NCI-H226 (cell line): Measurements from ENCODE around the gene DNAJC13.
"Not testable (repeated sequence)": the region's sequence is repeated elsewhere in the genome, so short reads cannot be mapped to it uniquely, and the experiment has no call there.

Experiments used
- DNase-seq: peaks from one replicate; pipeline ENCODE4 v3.0.0-alpha.2; 2015

DNAJC13 gene

GRCh38 chr3:132550579-132551305 is 133.4 kb downstream of the DNAJC13 start:
- DNase-seq = no peak

GRCh38 chr3:132553826-132554225 is 136.5 kb downstream of the DNAJC13 start:
- no peak for DNase-seq

GRCh38 chr3:132554437-132554836 is 137.1 kb downstream of the DNAJC13 start:
- no peak for DNase-seq

- DNase-seq = no peak
Measured at GRCh38 chr3:132555306-132556035, 138.2 kb downstream of the DNAJC13 start.

GRCh38 chr3:132556036-132556386 is 138.7 kb downstream of the DNAJC13 start:
- DNase-seq = not testable (repeated sequence)

- no peak for DNase-seq
Measured at GRCh38 chr3:132556508-132557159, 139.3 kb downstream of the DNAJC13 start.

GRCh38 chr3:132561003-132561402 is 143.7 kb downstream of the DNAJC13 start:
- DNase-seq = no peak

- no peak for DNase-seq
Measured at GRCh38 chr3:132563420-132564069, 146.2 kb downstream of the DNAJC13 start.

GRCh38 chr3:132564070-132564465 is 146.8 kb downstream of the DNAJC13 start:
- DNase-seq = no peak

GRCh38 chr3:132568422-132568821 is 151.1 kb downstream of the DNAJC13 start:
- DNase-seq = no peak

GRCh38 chr3:132569153-132569552 is 151.9 kb downstream of the DNAJC13 start:
- DNase-seq = no peak

GRCh38 chr3:132569580-132569979 is 152.3 kb downstream of the DNAJC13 start:
- DNase-seq = no peak

- DNase-seq = no peak
Measured at GRCh38 chr3:132570016-132570415, 152.7 kb downstream of the DNAJC13 start.

- DNase-seq = no peak
Measured at GRCh38 chr3:132573797-132574211, 156.5 kb downstream of the DNAJC13 start.

- no peak for DNase-seq
Measured at GRCh38 chr3:132587401-132587800, 170.1 kb downstream of the DNAJC13 start.
